Stimulated activated CD4-positive, alpha-beta T cell treated with anti-CD3 and anti-CD28 coated beads, Interleukin-2, amount 100 ng/mL, for 4 hours (primary cell): ENCODE results near the gene TMEM89.

Source experiments
- DNase-seq: peaks from one replicate; pipeline ENCODE4 v3.0.0-alpha.2; 2020; ENCODE audit warnings: low read depth

TMEM89 gene

GRCh38 chr3:48614044-48614443 is 7.5 kb downstream of the TMEM89 start:
- DNase-seq: no peak

GRCh38 chr3:48612309-48612708 is 9.3 kb downstream of the TMEM89 start:
- no peak for DNase-seq

DNA sequence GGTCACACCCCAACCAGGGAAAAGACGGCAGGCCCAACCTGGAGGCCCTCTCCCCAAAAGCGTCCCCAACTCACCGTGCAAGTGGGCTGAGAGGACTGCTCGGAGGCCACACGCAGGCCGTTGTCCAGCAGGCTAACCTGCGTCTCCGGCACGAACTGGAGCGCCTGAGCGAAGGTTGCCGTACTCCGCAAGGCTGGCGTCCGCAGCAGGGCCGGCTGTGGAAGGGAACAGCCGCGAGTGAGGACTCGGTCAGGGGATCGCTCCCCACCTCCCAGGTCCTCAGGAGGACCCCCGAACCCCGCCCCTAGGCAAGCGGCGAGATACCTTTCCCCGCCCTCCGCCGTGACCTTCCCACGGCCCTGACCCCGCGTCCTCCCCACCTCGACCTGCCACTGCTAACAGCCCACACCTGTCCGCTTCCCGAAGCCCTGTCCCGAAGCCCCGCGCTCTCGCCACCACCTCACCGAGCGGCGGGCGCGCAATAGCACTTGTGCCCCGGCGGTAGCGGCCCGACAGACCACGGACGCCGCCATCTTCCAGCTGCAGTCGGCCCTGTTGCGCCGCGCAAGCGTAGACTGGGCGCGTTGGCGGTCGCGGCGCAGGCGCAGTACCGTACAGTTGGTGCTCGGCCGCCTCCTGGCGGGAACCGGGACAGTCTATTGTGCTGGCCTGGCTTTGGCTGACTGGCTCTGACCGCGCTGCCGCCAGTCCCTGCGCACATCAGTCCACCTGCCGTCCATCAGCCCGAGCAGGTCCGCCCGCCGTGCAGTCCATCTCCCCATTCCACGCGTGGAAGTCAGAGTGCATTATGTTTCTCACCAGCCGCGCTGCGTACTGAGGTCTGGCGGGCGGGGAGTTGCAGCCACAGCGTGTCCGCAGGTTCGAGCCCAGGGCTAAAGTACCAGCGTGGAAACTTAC is 12.2 kb downstream of the TMEM89 start, which contains the start of gene UQCRC1:
Gene UQCRC1, minus strand, starts transcription at position 559 of the 918 bp plus-strand sequence. Its CDS starts 26 bp downstream, at position 533.
- peak; percentile 88 for DNase-seq

DNA sequence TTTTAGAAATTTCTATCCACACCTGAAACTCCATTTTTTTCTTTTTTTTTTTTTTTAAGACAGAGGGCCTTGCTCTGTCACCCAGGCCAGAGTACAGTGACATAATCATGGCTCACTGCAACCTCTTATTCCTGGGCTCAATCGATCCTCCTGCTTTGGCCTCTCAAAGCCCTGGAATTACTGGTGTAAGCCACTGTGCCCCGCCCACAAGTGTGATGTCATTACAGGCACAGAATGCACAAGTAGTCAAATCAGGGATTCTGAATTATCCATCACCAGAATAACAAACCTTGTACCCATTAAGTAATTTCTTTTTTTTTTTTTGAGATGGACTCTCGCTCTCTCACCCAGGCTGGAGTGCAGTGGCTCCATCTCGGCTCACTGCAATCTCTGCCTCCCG is 14.1 kb downstream of the TMEM89 start:
- DNase-seq: no peak

GRCh38 chr3:48601622-48601994 is 20.0 kb downstream of the TMEM89 start:
- DNase-seq: no peak

- DNase-seq: no peak
Observed at GRCh38 chr3:48600711-48601621, 20.6 kb downstream of the TMEM89 start.

DNA sequence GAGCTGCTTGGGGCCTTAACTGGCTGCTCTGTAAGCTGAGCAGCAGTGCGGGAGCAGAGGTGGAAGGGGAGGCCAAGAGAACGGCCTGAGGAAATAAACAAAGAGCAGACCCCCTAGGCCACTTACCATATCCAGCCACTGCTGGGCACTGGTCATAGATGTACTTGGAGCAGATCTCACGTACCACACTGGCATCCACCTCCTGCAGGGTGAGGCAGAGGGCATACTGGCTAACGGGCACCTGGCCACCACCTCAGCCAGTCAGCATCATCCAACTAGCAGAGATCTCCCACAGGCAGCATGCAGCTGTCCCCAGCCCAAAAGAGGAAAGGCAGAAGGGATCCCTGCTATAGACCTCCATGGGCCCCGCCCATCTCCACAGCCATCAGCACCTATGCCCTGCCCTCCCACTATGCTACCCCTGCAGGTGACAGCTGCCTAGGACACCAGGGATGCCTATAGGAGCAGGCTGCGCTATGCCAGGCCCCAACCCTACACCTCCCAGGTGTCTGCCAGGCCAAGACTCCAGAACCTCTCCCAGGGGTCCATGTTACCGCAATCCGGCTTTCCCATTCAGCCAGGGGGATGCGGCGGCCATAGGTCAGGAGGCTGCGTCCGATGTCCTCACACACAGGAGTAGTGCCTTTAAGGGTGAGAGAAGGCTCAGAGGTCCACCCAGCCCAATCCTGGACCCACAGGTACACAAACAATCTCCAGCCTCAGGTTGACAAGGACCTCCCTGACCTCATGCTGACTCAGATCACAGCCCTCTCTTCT is 21.9 kb downstream of the TMEM89 start:
- DNase-seq: no peak

DNA sequence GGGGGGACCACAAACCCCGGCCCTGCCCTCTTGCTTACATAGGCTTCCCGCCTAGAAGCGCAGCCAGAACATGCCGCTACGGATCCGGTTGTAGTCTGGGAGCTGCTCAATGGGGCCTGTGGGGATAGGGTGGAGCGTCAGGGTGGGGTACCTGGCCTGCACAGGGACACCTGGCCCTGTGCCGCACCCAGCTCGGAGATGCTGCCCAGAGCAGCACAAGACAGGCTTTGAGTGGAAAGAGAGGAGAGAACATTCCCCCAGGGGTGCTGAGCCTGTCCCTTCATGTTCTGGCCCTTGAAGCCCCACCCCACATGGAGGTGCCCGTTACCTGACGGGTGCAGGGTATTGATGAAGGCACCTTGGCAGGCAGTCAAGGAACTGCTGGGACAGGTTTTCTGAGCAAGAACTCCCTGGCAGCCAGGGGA is 22.5 kb downstream of the TMEM89 start:
- DNase-seq: no peak

DNA sequence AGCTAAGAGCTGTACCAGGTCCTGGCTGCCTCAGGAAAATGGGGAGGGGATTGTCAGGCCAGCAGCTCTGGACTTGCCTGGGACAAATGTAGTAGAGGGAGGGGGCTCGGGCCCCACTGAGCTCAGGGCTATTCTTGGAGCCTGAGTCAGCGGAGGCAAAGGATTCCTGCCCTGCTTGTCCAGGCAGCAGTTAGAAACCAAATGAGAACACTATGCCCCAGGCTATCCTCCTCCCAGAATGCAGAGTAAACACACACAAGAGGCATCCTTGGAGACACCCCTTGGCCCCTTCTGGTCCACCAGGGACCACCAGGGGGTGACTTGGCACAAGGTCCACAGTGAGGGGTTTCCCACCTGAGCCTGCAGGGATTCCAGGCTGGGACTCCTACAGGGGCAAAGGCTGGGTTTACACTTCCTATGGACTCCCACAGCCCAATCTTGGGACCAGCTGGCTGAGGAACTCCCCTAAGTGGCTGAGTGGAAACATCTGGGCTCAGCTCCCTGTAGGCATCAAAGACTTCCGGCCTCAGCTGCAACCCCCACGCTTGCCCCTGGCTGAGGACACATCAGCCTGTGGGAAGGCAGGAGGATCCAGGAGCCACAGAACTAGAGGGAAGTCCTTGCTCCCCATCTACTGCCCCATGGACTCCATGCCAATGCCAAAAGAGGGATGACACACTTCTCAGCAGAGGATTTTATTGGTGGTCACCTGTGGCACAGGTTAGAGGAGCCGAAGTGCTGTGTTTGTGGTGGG is 23.1 kb downstream of the TMEM89 start:
- no peak for DNase-seq

DNA sequence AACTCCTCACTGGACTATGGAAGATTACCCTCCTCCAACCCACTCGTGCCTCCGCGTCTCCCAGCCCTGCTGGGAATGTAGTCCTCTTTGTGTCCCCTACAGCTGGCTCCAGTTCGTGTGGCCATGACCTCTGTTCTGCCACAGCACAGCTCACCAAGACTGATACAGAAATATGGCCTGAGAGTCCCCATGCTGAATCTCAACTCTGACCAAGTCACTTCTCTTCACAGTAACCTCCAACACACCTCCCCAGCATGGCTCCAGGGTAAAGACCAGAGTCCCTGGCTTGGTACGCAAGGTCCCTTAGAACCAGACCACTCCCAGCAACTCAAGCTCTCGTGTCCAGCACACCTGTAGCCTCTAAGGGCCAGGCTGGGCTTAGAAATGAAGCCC is 24.2 kb downstream of the TMEM89 start:
- DNase-seq: no peak

DNA sequence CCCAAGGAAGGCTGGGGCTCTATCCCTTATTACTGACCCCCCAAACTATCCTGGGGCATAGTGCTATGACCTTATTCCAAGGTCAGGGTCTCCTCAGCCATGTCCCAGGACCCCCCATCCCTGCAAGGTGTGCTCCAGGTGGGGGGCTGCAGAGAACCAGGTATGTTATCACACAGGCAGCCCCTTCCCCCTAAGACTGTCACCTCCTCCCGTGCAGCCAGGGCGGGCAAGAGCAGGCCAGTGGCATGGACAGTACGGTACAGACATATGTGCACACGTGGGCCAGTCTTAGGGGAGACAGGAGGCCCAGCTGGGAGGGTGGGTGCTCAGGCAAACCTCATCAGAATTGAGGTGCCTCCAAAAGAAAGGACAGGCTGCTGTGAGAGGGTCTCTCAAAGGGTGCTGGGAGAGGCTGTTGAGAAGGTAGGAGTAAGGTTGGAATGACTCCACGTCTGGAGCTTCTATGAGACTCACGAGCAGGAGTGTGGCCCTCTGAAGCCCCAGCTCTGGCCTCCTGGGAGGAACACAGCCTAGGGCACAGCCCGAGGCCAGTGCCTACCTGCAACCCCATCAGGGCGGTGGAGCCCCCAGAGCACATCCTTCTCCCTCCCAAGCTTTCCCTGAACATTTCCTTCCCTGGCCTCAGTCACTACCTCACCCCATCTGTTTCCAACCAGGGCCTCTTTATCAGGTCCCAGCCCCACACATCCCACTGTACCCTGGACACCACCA is 24.7 kb downstream of the TMEM89 start:
- DNase-seq: no peak

GRCh38 chr3:48596157-48596556 is 25.4 kb downstream of the TMEM89 start:
- DNase-seq: no peak

- DNase-seq: no peak
Observed at GRCh38 chr3:48595526-48596121, 25.9 kb downstream of the TMEM89 start.

DNA sequence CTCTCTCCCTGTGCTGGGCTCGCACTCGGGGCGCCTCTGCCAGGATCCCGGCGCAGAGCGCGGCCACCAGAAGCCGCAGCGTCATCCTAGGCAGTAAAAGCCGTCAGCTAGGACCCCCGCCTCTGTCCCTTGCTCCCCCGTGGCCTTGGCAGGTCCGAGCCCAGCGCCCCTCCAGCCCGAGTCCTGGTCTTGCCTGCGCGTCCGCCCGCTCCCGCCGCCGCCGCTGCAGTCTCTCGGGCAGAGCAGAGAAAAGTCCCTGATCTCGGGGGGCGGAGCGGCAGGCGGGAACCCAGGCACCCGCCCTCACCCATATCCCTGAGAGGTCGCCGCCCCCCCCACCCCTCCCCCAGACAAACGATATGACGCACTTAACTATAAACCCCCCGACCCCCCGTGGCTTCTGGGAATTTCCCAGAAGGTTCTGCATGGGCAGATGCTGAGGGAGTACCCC is 26.5 kb downstream of the TMEM89 start, which contains the start of gene COL7A1:
Gene COL7A1, minus strand, starts transcription at position 255 of the 451 bp plus-strand sequence. Its CDS starts 170 bp downstream, at position 85.
- no peak for DNase-seq

- no peak for DNase-seq
Observed at GRCh38 chr3:48594417-48595049, 27.0 kb downstream of the TMEM89 start.

DNA sequence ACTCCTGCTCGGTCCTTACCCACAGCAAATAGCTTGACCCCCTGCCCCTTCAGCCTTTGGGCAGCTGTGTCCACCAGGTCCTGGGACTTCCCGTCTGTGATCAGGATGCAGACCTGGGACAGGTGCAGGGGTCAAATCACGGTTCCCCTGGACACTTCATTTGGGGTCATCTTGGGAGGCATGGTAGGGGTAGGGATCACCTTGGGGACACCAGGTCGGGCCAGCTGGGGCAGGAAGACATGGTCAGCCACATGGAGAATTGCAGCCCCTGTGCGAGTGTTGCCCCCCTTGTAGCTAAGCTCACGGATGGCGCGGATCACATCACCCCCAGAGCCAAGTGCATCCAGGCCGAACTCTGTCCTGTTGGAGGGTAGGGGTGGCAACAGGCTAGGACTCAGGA is 28.2 kb downstream of the TMEM89 start:
- DNase-seq: no peak

DNA sequence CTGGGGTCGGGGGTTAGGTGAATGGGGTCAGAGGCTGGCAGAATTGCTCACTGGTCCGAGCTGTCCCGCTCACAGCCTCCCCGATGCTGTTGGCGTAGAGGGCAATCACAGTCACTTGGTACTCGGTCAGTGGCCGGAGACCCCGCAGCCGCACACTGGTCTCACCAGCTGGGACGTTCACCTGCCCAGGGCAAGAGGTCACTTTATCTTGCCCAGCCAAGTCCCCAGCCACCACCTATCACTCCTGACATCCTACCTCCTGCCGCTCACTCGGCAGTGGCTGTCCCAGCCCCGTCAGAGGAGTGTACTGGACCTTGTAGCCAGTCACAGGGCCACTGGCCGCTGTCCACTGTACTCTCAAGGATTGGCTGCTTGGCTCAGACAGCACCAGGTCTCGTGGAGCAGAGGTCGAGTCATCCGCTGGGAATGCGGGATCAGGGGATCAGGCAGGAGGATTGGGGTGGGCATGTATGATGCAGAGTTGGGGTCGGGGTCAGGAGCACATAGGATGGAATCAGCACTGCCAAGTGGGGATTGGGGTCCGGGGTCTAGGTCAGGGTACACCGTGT is 29.0 kb downstream of the TMEM89 start:
- no peak for DNase-seq

DNA sequence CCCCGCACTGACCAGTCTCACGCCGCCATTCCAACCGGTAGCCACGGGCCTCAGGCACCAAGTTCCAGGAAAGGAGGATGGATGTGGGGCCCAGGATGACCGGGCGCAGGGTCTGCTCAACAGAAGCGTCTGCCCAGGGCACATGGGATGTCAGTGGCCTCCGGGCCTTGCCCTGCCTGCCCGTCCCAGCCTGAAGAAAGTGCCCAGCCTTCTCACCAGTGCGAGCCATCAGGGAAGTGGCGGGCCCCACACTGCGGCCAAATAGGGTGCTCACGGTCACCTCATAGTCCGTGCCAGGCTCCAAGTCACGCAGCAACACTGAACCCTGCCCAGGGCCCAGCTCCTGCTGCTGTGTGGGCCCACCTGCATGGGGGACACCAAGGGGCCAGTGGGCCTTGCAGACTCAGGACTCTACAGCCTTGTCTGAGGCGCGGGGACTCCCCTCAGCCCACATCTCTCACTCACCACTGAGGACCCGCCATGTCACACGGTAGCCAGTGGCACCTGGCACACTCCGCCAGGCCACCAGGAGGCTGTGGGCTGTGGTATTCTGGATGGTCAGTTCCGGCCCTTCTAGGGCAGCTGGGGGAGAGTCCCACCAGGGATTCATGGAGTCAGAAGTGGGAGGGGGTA is 29.6 kb downstream of the TMEM89 start:
- DNase-seq: no peak

DNA sequence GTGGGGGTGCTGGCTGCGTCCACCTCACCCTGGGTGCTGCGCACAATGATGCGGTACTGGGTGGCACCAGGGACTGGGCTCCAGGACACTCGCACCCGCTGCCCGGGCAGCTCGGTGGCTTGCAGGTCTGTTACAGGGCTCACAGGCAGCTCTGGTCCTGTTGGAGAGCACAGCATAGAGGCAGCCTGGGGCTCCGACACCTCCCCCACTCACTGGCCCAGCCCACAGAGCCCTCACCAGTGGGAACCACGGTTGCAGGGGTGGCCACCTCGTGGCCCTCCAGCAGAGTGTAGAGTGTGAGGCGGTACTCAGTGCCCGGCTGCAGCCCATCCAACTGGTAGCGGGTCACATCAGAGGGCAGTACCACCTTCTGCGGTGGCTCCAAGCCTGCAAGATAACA is 30.1 kb downstream of the TMEM89 start:
- DNase-seq: no peak
